Esophagus muscularis mucosa (tissue), 4 donors: ENCODE data around the gene SPATA21. TPM values are rescaled to one million over a fixed set of nuclear protein-coding genes. Genes with fewer than 3 reads are reported as not detected.
"Not testable (repeated sequence)": the region's sequence is repeated elsewhere in the genome, so short reads cannot be mapped to it uniquely, and the experiment has no call there.

Experiments
- DNase-seq: peaks from one replicate; pipeline ENCODE4 v3.0.0-alpha.2; 2017; ENCODE audit errors: extremely low spot score
- H3K27ac ChIP-seq, 4 donors: fragments of 200-600 bp; sonication (generic); replicated peaks in 1 of 4; 1 replicate in 3 of 4; 2 replicates in 1 of 4; pipeline ENCODE4 v1.5.1; 2016 to 2019; ENCODE audit warnings: mild to moderate bottlenecking in 1 of 4
- H3K27me3 ChIP-seq, 4 donors: fragments of 200-600 bp; sonication (generic); one replicate each; pipeline versions ENCODE4 v1.5.1 to v1.6.0; 2016 to 2019
- H3K36me3 ChIP-seq, 4 donors: fragments of 200-600 bp; sonication (generic); one replicate each; pipeline ENCODE4 v1.5.1; 2016 to 2019
- H3K4me1 ChIP-seq, 4 donors: fragments of 200-600 bp; sonication (generic); one replicate each; pipeline ENCODE4 v1.5.1; 2016 to 2019
- H3K4me3 ChIP-seq, 4 donors: fragments of 200-600 bp; sonication (generic); 1 replicate in 2 of 4; 2 replicates in 2 of 4; pipeline ENCODE4 v1.5.1; 2016 to 2019; ENCODE audit warnings: mild to moderate bottlenecking in 4 of 4, moderate library complexity in 1 of 4
- H3K9me3 ChIP-seq, 4 donors: fragments of 200-600 bp; sonication (generic); 1 replicate in 3 of 4; 2 replicates in 1 of 4; pipeline ENCODE4 v1.5.1; 2016 to 2019
- EP300 ChIP-seq: sonication (generic); formaldehyde crosslinking; IDR thresholded peaks from one replicate; pipeline ENCODE4 v1.6.1; 2017; ENCODE audit warnings: antibody characterized with exemption
- POLR2A ChIP-seq: fragments of 450-650 bp; IDR thresholded peaks from one replicate; pipeline ENCODE4 v1.6.1; 2017; ENCODE audit warnings: antibody characterized with exemption, moderate library complexity, mild to moderate bottlenecking, low read depth
- POLR2AphosphoS5 ChIP-seq, 2 donors: sonication (generic); formaldehyde crosslinking; IDR thresholded peaks; one replicate each; pipeline ENCODE4 v1.6.1; 2017; ENCODE audit warnings: antibody characterized with exemption in 2 of 2
- WGBS: methylation state at CpG from one replicate; pipeline ENCODE4 v1.1.5; 2018; 5-methylcytosine and 5-hydroxymethylcytosine counted together
- intact Hi-C: fragments of 100-400 bp; cut with DNase I; formaldehyde crosslinking; loops from one replicate; pipeline ENCODE4 v1.15.1; 2023
- total RNA-seq, 4 donors: library from RNA; depleted of rRNA; stranded (reverse); fragments of >200 nt; gene quantifications; one replicate each; pipeline versions ENCODE4 v1.1.0 to v1.2.1, GENCODE V29; 2016
- TF ChIP-seq, protein P1 (sequence below), 3 experiments: fragments of 200-600 bp in 2 of 3; fragments of 450-650 bp in 1 of 3; sonication (generic) in 2 of 3; IDR thresholded peaks; one replicate each; pipeline ENCODE4 v1.5.1; 2017 to 2019; ENCODE audit warnings: antibody characterized with exemption in 3 of 3, mild to moderate bottlenecking in 2 of 3, moderate library complexity in 1 of 3

The SPATA21 gene
- total RNA-seq, 4 donors from 2014 or later: not detected

DNA sequence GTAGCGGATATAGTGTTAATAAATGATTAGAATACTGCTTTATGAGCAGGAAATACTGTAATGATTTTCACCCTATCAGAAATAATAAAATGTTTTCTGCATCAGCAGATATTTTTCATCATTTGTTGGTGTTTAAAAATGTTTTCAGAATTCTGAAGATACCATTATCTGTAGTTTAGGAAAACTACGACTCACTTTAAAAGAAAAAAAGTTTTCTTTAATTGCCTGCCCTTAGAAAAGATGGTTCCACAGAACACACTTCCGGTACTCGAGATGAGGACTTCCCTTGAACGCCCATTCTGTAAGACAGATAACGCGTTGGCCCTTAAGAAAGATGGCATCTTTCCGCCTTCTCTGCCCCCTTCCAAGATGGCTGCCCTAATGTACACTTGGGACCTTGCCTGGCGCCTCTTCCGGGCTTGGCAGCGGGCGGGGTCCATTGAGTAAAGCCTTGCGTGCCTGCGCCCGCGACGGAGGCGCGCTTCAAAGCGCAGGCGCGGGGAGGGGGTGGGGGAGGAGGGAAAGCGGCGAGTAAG lies 70.4 kb downstream of the SPATA21 start, which contains the start of gene SZRD1:
TSS of gene SZRD1 (plus strand) at position 521 of the 536 bp plus-strand sequence. CDS start 16 bp downstream, outside the sequence.
- no peaks in the 10 kb centered on the region for H3K9me3 ChIP-seq
- H3K36me3 ChIP-seq: no peaks in the 10 kb centered on the region
- peaks cover 40 to 69% (median 69%) of the 10 kb centered on the region in 4 donors for H3K4me1 ChIP-seq
- H3K27me3 ChIP-seq: no peaks in the 10 kb centered on the region
- peak within 1 kb of the TSS; percentile 74 to 97 (median 84) for H3K4me3 ChIP-seq
- intact Hi-C loops: loop anchor here (10.0 kb wide), 1 partner anchor 292 kb away; the partner anchor contains the start of gene FAM131C
- 3% methylated on average over 24 of the region's 24 CpGs for WGBS
- TF ChIP-seq POLR2A: no peak
- TF ChIP-seq, protein P1, sequence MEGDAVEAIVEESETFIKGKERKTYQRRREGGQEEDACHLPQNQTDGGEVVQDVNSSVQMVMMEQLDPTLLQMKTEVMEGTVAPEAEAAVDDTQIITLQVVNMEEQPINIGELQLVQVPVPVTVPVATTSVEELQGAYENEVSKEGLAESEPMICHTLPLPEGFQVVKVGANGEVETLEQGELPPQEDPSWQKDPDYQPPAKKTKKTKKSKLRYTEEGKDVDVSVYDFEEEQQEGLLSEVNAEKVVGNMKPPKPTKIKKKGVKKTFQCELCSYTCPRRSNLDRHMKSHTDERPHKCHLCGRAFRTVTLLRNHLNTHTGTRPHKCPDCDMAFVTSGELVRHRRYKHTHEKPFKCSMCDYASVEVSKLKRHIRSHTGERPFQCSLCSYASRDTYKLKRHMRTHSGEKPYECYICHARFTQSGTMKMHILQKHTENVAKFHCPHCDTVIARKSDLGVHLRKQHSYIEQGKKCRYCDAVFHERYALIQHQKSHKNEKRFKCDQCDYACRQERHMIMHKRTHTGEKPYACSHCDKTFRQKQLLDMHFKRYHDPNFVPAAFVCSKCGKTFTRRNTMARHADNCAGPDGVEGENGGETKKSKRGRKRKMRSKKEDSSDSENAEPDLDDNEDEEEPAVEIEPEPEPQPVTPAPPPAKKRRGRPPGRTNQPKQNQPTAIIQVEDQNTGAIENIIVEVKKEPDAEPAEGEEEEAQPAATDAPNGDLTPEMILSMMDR (IDR thresholded peaks at IDR 0.05): peak in 1 of 3 experiments; percentile 5
- peak in 1 of 2 donors; percentile 95 for TF ChIP-seq POLR2AphosphoS5 (IDR thresholded peaks at IDR 0.05)
- TF ChIP-seq EP300: no peak
- peak; percentile 99 for DNase-seq
- peak within 1 kb of the TSS; percentile 97 to 98 (median 98) for H3K27ac ChIP-seq

GRCh38 chr1:16365146-16365498 lies 72.1 kb downstream of the SPATA21 start:
- 67% methylated on average over 3 of the region's 3 CpGs for WGBS

GRCh38 chr1:16356867-16357266 lies 80.4 kb downstream of the SPATA21 start:
- Histone ChIP-seq H3K9me3 (no peaks in the 10 kb centered on the region), H3K27ac (no peak overlapping the region), H3K4me1 (peaks cover 4 to 9% (median 8%) of the 10 kb centered on the region in 4 donors), H3K4me3 (no peak overlapping the region), H3K36me3 (no peaks in the 10 kb centered on the region), H3K27me3 (no peaks in the 10 kb centered on the region)
- DNase-seq: no peak
- TF ChIP-seq POLR2A: no peak
- no peak for TF ChIP-seq POLR2AphosphoS5 (IDR thresholded peaks at IDR 0.05)
- TF ChIP-seq, protein P1 (IDR thresholded peaks at IDR 0.05): no peak
- TF ChIP-seq EP300: no peak
- intact Hi-C loops: no loop called here
- 80% methylated on average over 3 of the region's 3 CpGs for WGBS

More at GRCh38 chr1:16365146-16365498, 72.1 kb downstream of the SPATA21 start:
- Histone ChIP-seq H3K27ac (peak overlapping the region in 3 of 4 donors; percentile 58 to 75 (median 72)), H3K4me1 (peaks cover 27 to 53% (median 52%) of the 10 kb centered on the region in 4 donors)
- peak in 1 of 2 donors; percentile 39 for TF ChIP-seq POLR2AphosphoS5 (IDR thresholded peaks at IDR 0.05)
- H3K36me3 ChIP-seq, H3K4me3 ChIP-seq, H3K9me3 ChIP-seq, DNase-seq, H3K27me3 ChIP-seq: not testable (repeated sequence)
- intact Hi-C loops: loop anchor here (10.0 kb wide), 1 partner anchor 290 kb away; the partner anchor contains the start of gene FAM131C

DNA sequence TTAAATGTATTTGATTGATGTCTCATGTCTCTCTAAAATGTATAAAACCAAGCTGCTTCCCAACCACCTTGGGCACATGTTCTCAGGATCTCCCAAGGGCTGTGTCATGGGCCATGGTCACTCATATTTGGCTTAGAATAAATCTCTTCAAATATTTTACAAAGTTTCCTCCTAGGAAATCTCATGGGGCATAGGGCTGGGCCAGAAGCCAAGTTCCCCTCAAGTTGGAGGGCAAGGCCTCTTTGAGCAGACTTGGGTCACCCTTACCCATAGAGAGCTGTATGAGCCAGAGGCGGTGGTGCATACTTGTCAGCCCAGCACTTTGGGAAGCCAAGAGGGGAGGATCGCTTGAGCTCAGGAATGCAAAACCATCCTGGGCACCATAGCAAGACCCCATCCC lies 82.6 kb downstream of the SPATA21 start:
- H3K9me3 ChIP-seq: no peaks in the 10 kb centered on the region
- no peak overlapping the region for H3K4me3 ChIP-seq
- H3K36me3 ChIP-seq: no peaks in the 10 kb centered on the region
- WGBS: 92% methylated on average over 2 of the region's 2 CpGs
- peaks cover 13 to 25% (median 24%) of the 10 kb centered on the region in 4 donors for H3K4me1 ChIP-seq
- no peak for DNase-seq
- no peaks in the 10 kb centered on the region for H3K27me3 ChIP-seq
- H3K27ac ChIP-seq: no peak overlapping the region
- intact Hi-C loops: no loop called here
- TF ChIP-seq POLR2A (no peak), EP300 (no peak), POLR2AphosphoS5 (IDR thresholded peaks at IDR 0.05) (no peak)
- TF ChIP-seq, protein P1 (IDR thresholded peaks at IDR 0.05): no peak

DNA sequence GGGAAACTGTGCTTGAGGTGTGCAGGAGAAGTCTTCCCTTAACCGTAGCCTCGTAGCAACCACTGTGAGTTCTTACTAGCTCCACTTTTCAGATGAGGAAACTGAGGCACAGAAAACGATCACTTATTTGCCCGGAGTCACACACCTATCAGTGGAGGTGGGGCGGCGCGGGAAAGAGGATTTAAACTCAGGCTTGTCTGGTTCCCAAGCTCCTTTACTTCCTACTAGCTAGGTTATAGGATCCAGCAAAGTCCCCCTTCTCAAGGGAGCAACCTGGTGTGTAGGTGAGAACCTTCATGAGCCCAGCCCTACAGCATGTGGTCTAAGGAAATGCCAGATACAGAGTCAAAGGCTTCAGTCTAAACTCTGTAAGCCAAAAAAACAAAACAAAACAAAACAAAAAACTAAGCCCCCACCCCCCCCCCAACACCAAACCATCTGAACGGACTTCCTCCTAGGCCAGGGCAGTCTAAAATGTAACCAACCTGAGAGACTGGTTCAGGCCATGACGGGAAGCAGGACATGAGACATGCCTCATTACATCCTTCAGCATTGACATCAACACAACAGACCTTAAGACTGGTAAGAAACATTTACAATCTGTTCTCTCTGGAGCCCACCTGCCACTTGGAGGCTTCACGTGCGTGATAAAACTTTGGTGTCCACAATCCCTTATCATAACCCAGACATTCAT lies 84.2 kb downstream of the SPATA21 start:
- H3K9me3 ChIP-seq: no peaks in the 10 kb centered on the region
- H3K4me3 ChIP-seq: peak overlapping the region; percentile 81 to 95 (median 86)
- H3K36me3 ChIP-seq: no peaks in the 10 kb centered on the region
- WGBS: 61% methylated on average over 11 of the region's 11 CpGs
- intact Hi-C loops: no loop called here
- peaks cover 22 to 39% (median 39%) of the 10 kb centered on the region in 4 donors for H3K4me1 ChIP-seq
- no peaks in the 10 kb centered on the region for H3K27me3 ChIP-seq
- TF ChIP-seq POLR2A (no peak), EP300 (no peak), POLR2AphosphoS5 (IDR thresholded peaks at IDR 0.05) (no peak)
- TF ChIP-seq, protein P1 (IDR thresholded peaks at IDR 0.05): no peak
- peak overlapping the region; percentile 93 to 97 (median 97) for H3K27ac ChIP-seq
- DNase-seq: no peak
